ENCODE data around the gene PSMC6. TPM values are rescaled to one million over a fixed set of nuclear protein-coding genes. Genes with fewer than 3 reads are reported as not detected.

PSMC6 gene
- total and polyA plus RNA-seq, 2 of the 8 experiments (the other 6 are each of a cell fraction or from before 2014, with no cell fraction given), result 45.1 to 107 TPM

- no peak for TF ChIP-seq GABPA (IDR thresholded peaks at IDR 0.05; ENCODE audit: borderline replicate concordance, insufficient read depth, low read length)
- no peak for TF ChIP-seq YY1 (IDR thresholded peaks at IDR 0.05; ENCODE audit: low read depth, low read length)
- no peak for TF ChIP-seq TCF12 (IDR thresholded peaks at IDR 0.05; ENCODE audit: low read depth, low read length)
- TF ChIP-seq TAF1 (IDR thresholded peaks at IDR 0.05; ENCODE audit: low read depth, low read length), result peak; percentile 49
- TF ChIP-seq CHD2 (IDR thresholded peaks at IDR 0.05; ENCODE audit: low read length), result no peak
- TF ChIP-seq ATF3 (IDR thresholded peaks at IDR 0.05; ENCODE audit: insufficient read depth, low read depth, low read length), result no peak
- peak; percentile 96; the same call in 1 of the 2 replicates for TF ChIP-seq RBBP5 (IDR thresholded peaks at IDR 0.05; ENCODE audit: borderline replicate concordance, low read depth, low read length)
- TF ChIP-seq SRF (IDR thresholded peaks at IDR 0.05; ENCODE audit: low read depth, low read length), result no peak
- TF ChIP-seq, protein P1, sequence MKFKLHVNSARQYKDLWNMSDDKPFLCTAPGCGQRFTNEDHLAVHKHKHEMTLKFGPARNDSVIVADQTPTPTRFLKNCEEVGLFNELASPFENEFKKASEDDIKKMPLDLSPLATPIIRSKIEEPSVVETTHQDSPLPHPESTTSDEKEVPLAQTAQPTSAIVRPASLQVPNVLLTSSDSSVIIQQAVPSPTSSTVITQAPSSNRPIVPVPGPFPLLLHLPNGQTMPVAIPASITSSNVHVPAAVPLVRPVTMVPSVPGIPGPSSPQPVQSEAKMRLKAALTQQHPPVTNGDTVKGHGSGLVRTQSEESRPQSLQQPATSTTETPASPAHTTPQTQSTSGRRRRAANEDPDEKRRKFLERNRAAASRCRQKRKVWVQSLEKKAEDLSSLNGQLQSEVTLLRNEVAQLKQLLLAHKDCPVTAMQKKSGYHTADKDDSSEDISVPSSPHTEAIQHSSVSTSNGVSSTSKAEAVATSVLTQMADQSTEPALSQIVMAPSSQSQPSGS (IDR thresholded peaks at IDR 0.05; ENCODE audit: low read length), result no peak
- TF ChIP-seq CTBP2 (IDR thresholded peaks at IDR 0.05; ENCODE audit: borderline replicate concordance, insufficient read depth, insufficient read length, low read length), result no peak
Observed at GRCh38 chr14:52695481-52696091, 11.4 kb upstream of the PSMC6 start, which contains the start of gene ERO1A (continued).

Measured in H1 (cell line).